ACC112 (cell line): Measurements from ENCODE around the gene MRPS26.
"Not testable (repeated sequence)": the region's sequence is repeated elsewhere in the genome, so short reads cannot be mapped to it uniquely, and the experiment has no call there.

Experiments used
- H2AFZ ChIP-seq: fragments of 200-600 bp; sonication (generic); one replicate; pipeline ENCODE4 v1.6.0; 2017; ENCODE audit warnings: antibody characterized with exemption, low read length; ENCODE audit not compliant: unreplicated experiment
- H3K27ac ChIP-seq: fragments of 200-600 bp; sonication (generic); 2 replicates; pipeline ENCODE4 v1.5.1; 2014; ENCODE audit warnings: low read depth, mild to moderate bottlenecking, antibody characterized with exemption, low read length, moderate library complexity
- H3K27me3 ChIP-seq: fragments of 200-600 bp; sonication (generic); 2 replicates; pipeline ENCODE4 v1.6.1; 2014; ENCODE audit warnings: mild to moderate bottlenecking, antibody characterized with exemption, low read length, moderate library complexity, mixed read lengths; ENCODE audit not compliant: insufficient read depth
- H3K36me3 ChIP-seq: fragments of 200-600 bp; sonication (generic); 2 replicates; pipeline ENCODE4 v1.6.1; 2016; ENCODE audit warnings: mild to moderate bottlenecking, antibody characterized with exemption, low read length, moderate library complexity, mixed read lengths; ENCODE audit not compliant: insufficient read depth
- H3K4me1 ChIP-seq: fragments of 200-600 bp; sonication (generic); one replicate; pipeline ENCODE4 v1.6.1; 2016; ENCODE audit warnings: low read length, mixed read lengths; ENCODE audit not compliant: insufficient read depth, unreplicated experiment, control insufficient read depth
- H3K4me3 ChIP-seq: fragments of 200-600 bp; sonication (generic); 2 replicates; pipeline ENCODE4 v1.5.1; 2014; ENCODE audit warnings: mild to moderate bottlenecking, low read depth, low read length
- H3K79me2 ChIP-seq: fragments of 200-600 bp; sonication (generic); one replicate; pipeline ENCODE4 v1.6.0; 2016; ENCODE audit warnings: low read length; ENCODE audit not compliant: control insufficient read depth, unreplicated experiment, insufficient read depth

MRPS26 gene

GRCh38 chr20:3064119-3064518 is 18.3 kb downstream of the MRPS26 start:
- not testable (repeated sequence) for H3K27me3 ChIP-seq, H3K36me3 ChIP-seq
- H3K4me1 ChIP-seq: peaks cover 10% of the 10 kb centered on the region

GRCh38 chr20:3067139-3068014 is 21.5 kb downstream of the MRPS26 start:
- H3K36me3 ChIP-seq: no peaks in the 10 kb centered on the region
- no peaks in the 10 kb centered on the region for H3K79me2 ChIP-seq
- H2AFZ ChIP-seq: no peak overlapping the region
- H3K4me3 ChIP-seq: no peak overlapping the region
- no peak overlapping the region for H3K27ac ChIP-seq
- peaks cover 10% of the 10 kb centered on the region for H3K4me1 ChIP-seq
- peaks cover 19% of the 10 kb centered on the region for H3K27me3 ChIP-seq

More at GRCh38 chr20:3064119-3064518, 18.3 kb downstream of the MRPS26 start:
- H3K79me2 ChIP-seq, H3K27ac ChIP-seq, H3K4me3 ChIP-seq, H2AFZ ChIP-seq: not testable (repeated sequence)

GRCh38 chr20:3068075-3068474 is 22.2 kb downstream of the MRPS26 start:
- no peak overlapping the region for H3K27ac ChIP-seq
- no peak overlapping the region for H2AFZ ChIP-seq
- no peak overlapping the region for H3K4me3 ChIP-seq
- peaks cover 25% of the 10 kb centered on the region for H3K27me3 ChIP-seq
- no peaks in the 10 kb centered on the region for H3K36me3 ChIP-seq
- H3K79me2 ChIP-seq: no peaks in the 10 kb centered on the region
- H3K4me1 ChIP-seq: peaks cover 10% of the 10 kb centered on the region

- H3K4me1 ChIP-seq: peaks cover 10% of the 10 kb centered on the region
- H3K4me3 ChIP-seq: no peak overlapping the region
- H3K27me3 ChIP-seq: peaks cover 25% of the 10 kb centered on the region
- no peak overlapping the region for H2AFZ ChIP-seq
- H3K27ac ChIP-seq: no peak overlapping the region
- no peaks in the 10 kb centered on the region for H3K36me3 ChIP-seq
- no peaks in the 10 kb centered on the region for H3K79me2 ChIP-seq
Measured at GRCh38 chr20:3068986-3069900, 23.4 kb downstream of the MRPS26 start.

GRCh38 chr20:3070725-3071124 is 24.9 kb downstream of the MRPS26 start:
- H3K4me3 ChIP-seq: no peak overlapping the region
- H3K4me1 ChIP-seq: peaks cover 10% of the 10 kb centered on the region
- H3K79me2 ChIP-seq: no peaks in the 10 kb centered on the region
- H2AFZ ChIP-seq: no peak overlapping the region
- H3K27me3 ChIP-seq: peaks cover 25% of the 10 kb centered on the region
- H3K27ac ChIP-seq: no peak overlapping the region
- no peaks in the 10 kb centered on the region for H3K36me3 ChIP-seq

GRCh38 chr20:3071266-3071609 is 25.4 kb downstream of the MRPS26 start:
- Histone ChIP-seq H3K4me3 (no peak overlapping the region), H3K36me3 (no peaks in the 10 kb centered on the region), H2AFZ (no peak overlapping the region), H3K27me3 (peaks cover 25% of the 10 kb centered on the region), H3K27ac (no peak overlapping the region), H3K4me1 (peaks cover 6% of the 10 kb centered on the region), H3K79me2 (no peaks in the 10 kb centered on the region)

- H3K27ac ChIP-seq: no peak within 1 kb of the TSS
- H3K36me3 ChIP-seq: no peaks in the 10 kb centered on the region
- peaks cover 3% of the 10 kb centered on the region for H3K4me1 ChIP-seq
- peak within 1 kb of the TSS; percentile 19 for H2AFZ ChIP-seq
- peaks cover 25% of the 10 kb centered on the region for H3K27me3 ChIP-seq
- H3K79me2 ChIP-seq: no peaks in the 10 kb centered on the region
- H3K4me3 ChIP-seq: no peak within 1 kb of the TSS
Measured at GRCh38 chr20:3071610-3072529, 26.0 kb downstream of the MRPS26 start, which contains the start of gene OXT. Gene OXT (plus strand): TSS chr20:3071620. CDS start chr20:3071656, 36 bp downstream.

GRCh38 chr20:3072530-3073250 is 26.8 kb downstream of the MRPS26 start:
- Histone ChIP-seq H2AFZ (no peak overlapping the region), H3K79me2 (no peaks in the 10 kb centered on the region), H3K4me1 (no peaks in the 10 kb centered on the region), H3K36me3 (no peaks in the 10 kb centered on the region), H3K27ac (no peak overlapping the region), H3K27me3 (peaks cover 28% of the 10 kb centered on the region), H3K4me3 (no peak overlapping the region)

- not testable (repeated sequence) for H3K4me1 ChIP-seq, H3K36me3 ChIP-seq, H2AFZ ChIP-seq, H3K79me2 ChIP-seq, H3K4me3 ChIP-seq, H3K27ac ChIP-seq
- peaks cover 34% of the 10 kb centered on the region for H3K27me3 ChIP-seq
Measured at GRCh38 chr20:3073251-3073643, 27.4 kb downstream of the MRPS26 start.
